ENCODE data around the gene DCXR. TPM values are rescaled to one million over a fixed set of nuclear protein-coding genes. Genes with fewer than 3 reads are reported as not detected.

The DCXR gene
- total RNA-seq, 1 donor from 2014 or later, result 219 TPM

DNA sequence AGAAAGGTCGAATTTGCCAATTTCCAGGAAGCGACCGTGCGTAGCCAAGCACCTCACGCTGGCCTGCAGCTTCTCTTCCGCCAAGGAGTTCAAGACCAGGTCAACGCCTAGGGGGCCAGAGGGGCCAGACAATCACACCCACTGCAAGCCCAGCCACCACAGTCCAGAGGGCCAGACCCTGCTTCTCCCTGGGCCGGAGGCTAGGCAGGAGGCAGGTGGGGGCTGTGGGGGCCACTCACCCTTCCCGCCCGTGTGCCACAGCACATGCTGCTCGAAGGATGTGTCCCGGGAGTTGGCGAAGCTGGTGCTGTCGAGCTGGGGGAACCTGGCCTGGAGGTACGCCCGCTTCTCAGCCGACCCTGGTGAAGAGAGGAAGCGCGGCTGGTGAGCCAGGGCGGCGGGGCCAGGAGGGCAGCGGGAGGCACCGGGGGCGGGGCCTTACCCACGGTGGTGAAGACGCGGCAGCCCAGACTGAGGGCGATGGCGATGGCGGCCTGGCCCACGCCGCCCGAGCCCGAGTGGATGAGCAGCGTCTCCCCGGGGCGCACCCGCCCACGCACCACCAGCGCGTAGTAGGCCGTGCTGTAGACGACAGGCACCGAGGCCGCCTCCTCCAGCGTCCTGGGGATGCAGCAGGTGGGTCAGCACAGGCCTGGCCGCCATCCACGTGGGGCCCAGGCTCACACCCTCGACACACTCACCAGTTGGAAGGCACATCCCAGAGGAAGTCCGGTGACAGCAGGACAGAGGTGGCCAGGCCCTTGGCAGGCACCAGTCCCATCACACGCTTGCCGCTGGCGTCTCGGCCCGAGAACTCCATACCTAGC, 46.2 kb upstream of the DCXR start:
- H3K27me3 ChIP-seq (ENCODE audit: low read depth), result no peaks in the 10 kb centered on the region

GRCh38 chr17:82083009-82083408, 45.5 kb upstream of the DCXR start:
- Histone ChIP-seq H3K27ac (replicated peaks) (no peak overlapping the region), H3K4me1 (no peaks in the 10 kb centered on the region), H3K36me3 (peaks cover 89% of the 10 kb centered on the region), H3K9me3 (replicated peaks) (no peaks in the 10 kb centered on the region), H3K27me3 (ENCODE audit: low read depth) (no peaks in the 10 kb centered on the region), H3K4me3 (no peak overlapping the region)
- DNase-seq, result no peak
- TF ChIP-seq CTCF (IDR thresholded peaks at IDR 0.05; ENCODE audit: borderline replicate concordance), result no peak
- intact Hi-C loops (cut with micrococcal nuclease), result no loop called here

More for the DNA sequence above, 46.2 kb upstream of the DCXR start:
- Histone ChIP-seq H3K36me3 (peaks cover 96% of the 10 kb centered on the region), H3K27ac (replicated peaks) (no peak overlapping the region), H3K4me3 (no peak overlapping the region), H3K9me3 (replicated peaks) (no peaks in the 10 kb centered on the region), H3K4me1 (no peaks in the 10 kb centered on the region)
- TF ChIP-seq CTCF (IDR thresholded peaks at IDR 0.05; ENCODE audit: borderline replicate concordance), result no peak
- DNase-seq, result no peak
- intact Hi-C loops (cut with micrococcal nuclease), result no loop called here

GRCh38 chr17:82082456-82082855, 45.0 kb upstream of the DCXR start:
- intact Hi-C loops (cut with micrococcal nuclease), result no loop called here
- Histone ChIP-seq H3K36me3 (peaks cover 84% of the 10 kb centered on the region), H3K4me3 (no peak overlapping the region), H3K4me1 (no peaks in the 10 kb centered on the region), H3K27ac (replicated peaks) (no peak overlapping the region), H3K27me3 (ENCODE audit: low read depth) (no peaks in the 10 kb centered on the region), H3K9me3 (replicated peaks) (no peaks in the 10 kb centered on the region)
- no peak for DNase-seq
- TF ChIP-seq CTCF (IDR thresholded peaks at IDR 0.05; ENCODE audit: borderline replicate concordance), result no peak

DNA sequence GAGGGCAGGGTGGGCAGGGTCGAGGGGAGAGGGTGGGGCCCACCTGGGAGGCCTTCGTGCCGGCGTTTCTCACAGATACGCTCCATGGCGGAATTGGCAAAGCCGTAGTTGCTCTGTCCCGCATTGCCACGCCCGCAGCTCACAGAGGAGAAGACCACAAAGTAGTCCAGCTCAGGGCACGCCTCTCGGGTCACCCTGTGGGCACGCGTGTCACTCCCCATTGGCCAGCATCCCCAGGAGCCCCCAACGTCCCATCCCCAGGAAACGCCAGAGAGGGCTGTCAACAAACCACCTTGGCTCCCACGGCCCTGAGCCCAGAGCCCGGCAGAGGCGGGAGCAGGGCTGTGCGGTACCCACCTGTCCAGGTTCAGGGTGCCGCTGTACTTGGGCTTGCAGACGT, 44.5 kb upstream of the DCXR start:
- no peak overlapping the region for H3K27ac ChIP-seq (replicated peaks)
- H3K9me3 ChIP-seq (replicated peaks), result no peaks in the 10 kb centered on the region
- no peak for TF ChIP-seq CTCF (IDR thresholded peaks at IDR 0.05; ENCODE audit: borderline replicate concordance)
- H3K4me1 ChIP-seq, result no peaks in the 10 kb centered on the region
- no peak for DNase-seq
- no peak overlapping the region for H3K4me3 ChIP-seq
- intact Hi-C loops (cut with micrococcal nuclease), result no loop called here
- H3K36me3 ChIP-seq, result peaks cover 79% of the 10 kb centered on the region
- H3K27me3 ChIP-seq (ENCODE audit: low read depth), result no peaks in the 10 kb centered on the region

GRCh38 chr17:82081546-82081945, 44.0 kb upstream of the DCXR start:
- no peak for TF ChIP-seq CTCF (IDR thresholded peaks at IDR 0.05; ENCODE audit: borderline replicate concordance)
- H3K4me3 ChIP-seq, result no peak overlapping the region
- no peak for DNase-seq
- no peaks in the 10 kb centered on the region for H3K9me3 ChIP-seq (replicated peaks)
- intact Hi-C loops (cut with micrococcal nuclease), result no loop called here
- no peak overlapping the region for H3K27ac ChIP-seq (replicated peaks)
- peaks cover 74% of the 10 kb centered on the region for H3K36me3 ChIP-seq
- no peaks in the 10 kb centered on the region for H3K27me3 ChIP-seq (ENCODE audit: low read depth)
- no peaks in the 10 kb centered on the region for H3K4me1 ChIP-seq

Data from left ventricle myocardium inferior (tissue), 1 donor.